ENCODE data around the gene IQSEC1.

GRCh38 chr3:12987602-12988001 is 85.6 kb downstream of the IQSEC1 start:
- TF ChIP-seq CTCF (conservative IDR thresholded peaks at IDR 0.05; ENCODE audit: low read depth, low read length) (no peak), EZH2 (IDR thresholded peaks at IDR 0.05; ENCODE audit: borderline replicate concordance, low read depth, low read length, poor library complexity, severe bottlenecking) (no peak)

Data from A673 (cell line).